Nephron progenitor cell (in vitro differentiated cells): ENCODE data around the gene TMEM201.
A peak's percentile ranks its signal among the peaks of the same experiment; 100 is the strongest.

Experiments
- DNase-seq: peaks from one replicate; pipeline ENCODE4 v3.0.0; 2021
- H3K27ac Mint-ChIP-seq: 2 replicates; pipeline ENCODE4 v1.8.0; 2021; ENCODE audit warnings: mild to moderate bottlenecking, moderate library complexity, mixed read lengths
- H3K27me3 Mint-ChIP-seq: 2 replicates; pipeline ENCODE4 v1.8.0; 2021; ENCODE audit warnings: mild to moderate bottlenecking, low read depth, mixed read lengths; ENCODE audit not compliant: poor library complexity
- H3K36me3 Mint-ChIP-seq: 2 replicates; pipeline ENCODE4 v1.8.0; 2021; ENCODE audit warnings: low read depth, mixed read lengths
- H3K4me1 Mint-ChIP-seq: 2 replicates; pipeline ENCODE4 v1.8.0; 2021; ENCODE audit warnings: mixed read lengths
- H3K4me3 Mint-ChIP-seq: 2 replicates; pipeline ENCODE4 v1.8.0; 2021; ENCODE audit warnings: mild to moderate bottlenecking, moderate library complexity, mixed read lengths
- H3K9me3 Mint-ChIP-seq: 2 replicates; pipeline ENCODE4 v1.8.0; 2021; ENCODE audit warnings: mild to moderate bottlenecking, moderate library complexity, mixed read lengths
- CTCF ChIP-seq: fragments of 200-600 bp; sonication (generic); IDR thresholded peaks from 2 replicates; pipeline ENCODE4 v1.5.0; 2021; ENCODE audit warnings: antibody characterized with exemption

The TMEM201 gene

GRCh38 chr1:9605946-9606455 is 17.3 kb downstream of the TMEM201 start:
- Mint-ChIP-seq H3K27me3 (no peaks in the 10 kb centered on the region), H3K36me3 (peaks cover 12% of the 10 kb centered on the region), H3K4me3 (no peak overlapping the region), H3K9me3 (no peaks in the 10 kb centered on the region), H3K4me1 (no peaks in the 10 kb centered on the region), H3K27ac (peak overlapping the region; percentile 71)
- TF ChIP-seq CTCF, result no peak
- no peak for DNase-seq

- Mint-ChIP-seq H3K27me3 (no peaks in the 10 kb centered on the region), H3K4me1 (no peaks in the 10 kb centered on the region), H3K27ac (peak overlapping the region; percentile 68), H3K36me3 (peaks cover 13% of the 10 kb centered on the region), H3K9me3 (no peaks in the 10 kb centered on the region), H3K4me3 (no peak overlapping the region)
- DNase-seq, result no peak
- TF ChIP-seq CTCF, result no peak
These were observed 17.7 kb downstream of the TMEM201 start for GRCh38 chr1:9606458-9606857.

- Mint-ChIP-seq H3K36me3 (peaks cover 15% of the 10 kb centered on the region), H3K4me3 (no peak overlapping the region), H3K9me3 (no peaks in the 10 kb centered on the region), H3K27me3 (no peaks in the 10 kb centered on the region), H3K27ac (peak overlapping the region; percentile 68), H3K4me1 (no peaks in the 10 kb centered on the region)
- TF ChIP-seq CTCF, result no peak
- no peak for DNase-seq
These were observed 18.2 kb downstream of the TMEM201 start for GRCh38 chr1:9606948-9607347.

- H3K27me3 Mint-ChIP-seq, result no peaks in the 10 kb centered on the region
These were observed 18.6 kb downstream of the TMEM201 start for GRCh38 chr1:9607352-9607751.

GRCh38 chr1:9609998-9610397 is 21.3 kb downstream of the TMEM201 start:
- Mint-ChIP-seq H3K36me3 (peaks cover 11% of the 10 kb centered on the region), H3K27ac (no peak overlapping the region), H3K9me3 (no peaks in the 10 kb centered on the region), H3K27me3 (no peaks in the 10 kb centered on the region), H3K4me3 (no peak overlapping the region), H3K4me1 (no peaks in the 10 kb centered on the region)
- no peak for DNase-seq
- TF ChIP-seq CTCF, result no peak

More at GRCh38 chr1:9607352-9607751, 18.6 kb downstream of the TMEM201 start:
- Mint-ChIP-seq H3K27ac (no peak overlapping the region), H3K36me3 (peaks cover 15% of the 10 kb centered on the region), H3K4me3 (no peak overlapping the region), H3K4me1 (no peaks in the 10 kb centered on the region), H3K9me3 (no peaks in the 10 kb centered on the region)
- no peak for DNase-seq
- TF ChIP-seq CTCF, result no peak

GRCh38 chr1:9610548-9610947 is 21.8 kb downstream of the TMEM201 start:
- no peak for DNase-seq
- H3K4me3 Mint-ChIP-seq, result no peak overlapping the region
- no peaks in the 10 kb centered on the region for H3K4me1 Mint-ChIP-seq
- no peaks in the 10 kb centered on the region for H3K27me3 Mint-ChIP-seq
- peak overlapping the region; percentile 45 for H3K27ac Mint-ChIP-seq
- no peak for TF ChIP-seq CTCF
- H3K9me3 Mint-ChIP-seq, result no peaks in the 10 kb centered on the region
- H3K36me3 Mint-ChIP-seq, result peaks cover 8% of the 10 kb centered on the region
